Panc1 (cell line): ENCODE results near the gene CFL2.
A peak's percentile ranks its signal among the peaks of the same experiment; 100 is the strongest.

ENCODE experiments used
- CTCF ChIP-seq: fragments of 450-650 bp; IDR thresholded peaks from 2 replicates; pipeline ENCODE4 v1.5.1; 2017; ENCODE audit warnings: mild to moderate bottlenecking
- POLR2AphosphoS5 ChIP-seq: IDR thresholded peaks from 2 replicates; pipeline ENCODE4 v1.6.1; 2012; ENCODE audit warnings: mild to moderate bottlenecking, low read depth, low read length, moderate library complexity

DNA sequence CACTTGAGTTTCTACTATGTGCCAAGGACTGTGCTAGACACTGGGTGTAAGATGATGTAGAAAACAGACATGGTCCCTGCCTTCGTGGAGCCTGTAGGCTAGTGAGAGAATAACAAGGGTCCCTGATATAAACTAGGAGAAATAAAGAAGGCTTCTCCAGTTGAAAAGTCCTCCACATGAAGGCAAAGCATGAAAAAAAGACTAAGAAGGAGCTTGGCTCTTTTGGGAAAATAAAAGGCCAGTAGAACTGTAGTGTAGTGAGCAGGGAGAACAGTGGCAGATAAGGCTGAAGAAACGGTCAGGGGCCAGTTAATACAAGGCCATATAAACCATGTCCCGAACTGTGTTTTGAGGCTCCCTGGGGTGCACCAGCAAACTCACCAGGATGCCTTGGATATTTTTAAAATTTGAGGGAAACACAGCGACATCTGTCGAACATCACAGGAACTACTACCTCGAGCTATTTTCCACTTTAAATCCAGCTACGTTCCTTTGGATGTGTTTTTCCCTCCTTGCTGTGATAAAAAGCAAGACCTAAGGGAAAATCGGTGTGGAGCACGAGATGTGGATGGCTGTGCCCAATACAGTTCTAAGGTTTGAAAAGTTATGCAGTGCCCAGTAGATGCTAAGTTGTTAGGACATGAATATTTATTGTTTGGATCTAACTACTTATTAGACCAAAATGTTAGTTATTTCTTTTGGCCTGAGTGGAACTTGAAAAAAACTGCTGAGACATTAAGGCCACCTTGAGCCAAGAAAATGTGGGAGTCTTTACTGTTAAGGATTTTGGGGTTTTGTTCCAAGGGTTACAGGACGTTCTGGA, 8.5 kb upstream of the CFL2 start:
- peak; percentile 85 for TF ChIP-seq CTCF
- no peak for TF ChIP-seq POLR2AphosphoS5
